Stimulated activated CD8-positive, alpha-beta memory T cell treated with anti-CD3 and anti-CD28 coated beads, Interleukin-12 subunit alpha, Interleukin-12 subunit beta, amount 100 ng/mL, for 24 hours (primary cell): ENCODE data around the gene MNX1.

Source experiments
- DNase-seq: peaks from one replicate; pipeline ENCODE4 v3.0.0-alpha.2; 2020; ENCODE audit errors: extremely low read depth

The MNX1 gene

DNA sequence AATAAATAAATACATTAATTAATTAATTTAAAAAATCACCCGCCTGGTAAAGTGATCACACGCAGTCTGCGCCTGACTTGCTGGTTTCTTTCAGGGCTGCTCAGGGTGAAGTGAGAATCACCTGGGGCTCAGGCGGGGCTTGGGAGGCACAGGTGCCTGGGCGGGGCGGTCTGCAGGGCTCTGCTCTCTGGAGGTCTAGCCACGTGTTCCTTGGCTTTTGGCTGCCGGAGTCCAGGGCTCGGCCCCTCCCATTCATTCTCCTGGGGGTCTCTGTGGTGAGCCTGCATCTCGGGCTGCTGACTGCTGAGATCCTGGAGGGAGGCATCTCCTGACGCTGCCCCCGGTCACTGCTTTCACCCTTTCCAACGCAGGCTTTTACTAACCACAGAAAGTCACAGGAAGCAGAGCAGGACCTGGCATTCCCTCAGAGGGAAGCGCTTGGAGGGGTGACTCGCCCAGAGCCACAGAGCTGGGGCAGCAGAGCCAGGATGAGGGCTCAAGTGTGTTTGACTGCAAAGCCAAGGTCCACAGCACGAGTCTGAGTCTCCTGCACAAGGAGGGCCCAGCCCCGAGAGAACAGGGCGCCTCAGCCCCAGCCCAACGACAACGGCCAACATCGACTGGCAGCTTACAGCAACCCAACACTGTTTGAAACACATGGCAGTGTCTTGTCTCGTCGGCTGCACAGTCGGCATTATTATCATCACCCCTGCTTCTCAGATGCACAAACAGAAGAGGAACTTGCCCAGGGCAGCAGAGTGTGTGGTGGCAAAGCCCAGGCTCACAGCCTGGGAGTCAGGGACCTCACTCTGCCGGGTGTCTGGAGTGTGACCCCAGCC lies 22.4 kb upstream of the MNX1 start:
- DNase-seq, result no peak

DNA sequence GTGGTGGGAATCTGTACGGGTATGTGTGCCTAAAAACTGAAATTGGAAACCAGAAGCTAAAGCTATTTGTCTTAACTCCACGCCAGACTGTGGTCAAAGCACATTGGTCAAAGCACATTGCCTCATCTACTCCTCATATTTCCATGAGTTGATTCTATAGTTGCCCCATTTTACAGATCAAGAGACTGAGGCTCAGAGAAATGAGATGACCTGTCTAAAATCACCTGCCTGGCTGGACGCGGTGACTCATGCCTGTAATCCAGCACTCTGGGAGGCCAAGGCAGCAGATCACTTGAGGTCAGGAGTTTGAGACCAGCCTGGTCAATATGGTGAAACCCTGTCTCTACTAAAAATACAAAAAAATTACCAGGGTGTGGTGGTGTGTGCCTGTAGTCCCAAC lies 21.7 kb upstream of the MNX1 start:
- DNase-seq, result no peak

DNA sequence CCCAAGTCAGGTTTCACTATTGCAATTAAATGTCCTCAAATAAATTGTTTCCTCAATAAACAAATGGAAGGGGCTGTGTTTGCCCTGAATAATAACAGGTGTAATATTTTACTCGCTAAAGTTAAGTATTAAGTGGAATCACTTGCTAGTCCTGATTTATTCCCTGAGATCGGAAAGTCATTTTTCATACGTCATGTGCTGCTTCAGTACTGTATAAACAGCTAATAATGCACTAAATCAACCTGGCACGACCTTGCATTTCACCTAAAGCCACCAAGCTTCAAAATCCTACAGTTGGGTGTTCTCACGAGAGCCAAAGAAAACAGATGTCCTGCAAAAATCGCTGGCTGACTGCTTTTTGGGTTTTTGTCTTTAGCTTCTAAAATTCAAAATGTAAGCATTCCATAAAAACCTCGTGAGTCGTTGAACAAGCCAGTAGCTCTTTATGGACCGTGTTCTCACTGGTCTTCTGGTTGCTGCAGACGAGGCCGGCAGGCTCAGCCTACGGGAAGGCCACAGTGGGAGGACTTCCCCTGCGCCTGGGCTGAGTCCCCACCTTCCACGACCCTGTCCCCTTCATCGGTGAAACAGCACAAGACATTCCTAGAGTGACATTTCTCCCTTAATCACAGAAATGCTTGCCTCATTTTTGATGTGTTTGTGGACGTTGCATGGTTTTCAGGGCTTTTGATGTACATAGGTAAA lies 17.9 kb upstream of the MNX1 start:
- DNase-seq, result no peak

DNA sequence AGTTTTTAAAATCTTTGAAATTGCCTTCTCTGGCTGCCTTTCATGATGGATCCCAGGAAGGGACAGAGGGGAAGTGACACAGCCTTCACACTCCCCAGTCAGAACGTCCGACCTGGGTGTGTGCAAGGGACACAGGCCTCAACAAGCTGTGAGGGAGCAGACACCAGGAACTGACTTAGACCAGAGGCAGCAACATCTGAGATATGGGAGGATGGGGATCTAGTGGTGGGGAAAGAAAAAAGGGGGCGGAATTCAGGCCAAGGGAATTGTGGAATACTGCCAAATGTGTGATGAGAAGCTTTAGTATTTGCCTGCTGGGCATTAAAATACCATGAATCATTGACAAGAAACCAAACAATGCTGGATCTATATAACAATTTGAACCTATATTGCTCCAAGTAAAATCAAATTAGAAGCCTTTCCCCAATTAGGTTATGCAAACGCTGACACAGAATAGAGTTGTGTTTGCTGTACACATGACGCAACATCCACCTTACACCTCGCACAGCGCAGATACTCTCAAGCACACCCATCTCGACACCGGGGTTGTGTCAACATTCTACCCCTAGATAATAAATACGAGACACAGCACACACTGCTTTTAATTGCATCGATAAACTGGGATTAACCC lies 17.2 kb upstream of the MNX1 start:
- no peak for DNase-seq

DNA sequence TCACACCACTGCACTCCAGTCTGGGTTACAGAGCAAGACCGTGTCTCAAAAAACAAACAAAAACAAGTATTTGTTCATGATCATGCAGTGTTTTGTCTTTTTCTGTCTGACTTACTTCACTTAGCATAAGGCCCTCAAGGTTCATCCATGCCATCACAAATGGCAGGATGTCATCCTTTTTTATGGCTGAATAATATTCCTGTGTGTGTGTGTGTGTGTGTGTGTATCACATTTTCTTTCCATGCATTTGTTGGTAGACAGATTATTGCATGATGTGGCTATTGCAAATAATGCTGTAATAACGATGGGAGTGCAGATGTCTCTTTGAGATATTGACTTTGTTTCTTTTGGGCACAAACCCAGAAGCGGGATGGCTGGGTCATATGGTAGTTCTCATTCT lies 14.3 kb upstream of the MNX1 start:
- no peak for DNase-seq

DNA sequence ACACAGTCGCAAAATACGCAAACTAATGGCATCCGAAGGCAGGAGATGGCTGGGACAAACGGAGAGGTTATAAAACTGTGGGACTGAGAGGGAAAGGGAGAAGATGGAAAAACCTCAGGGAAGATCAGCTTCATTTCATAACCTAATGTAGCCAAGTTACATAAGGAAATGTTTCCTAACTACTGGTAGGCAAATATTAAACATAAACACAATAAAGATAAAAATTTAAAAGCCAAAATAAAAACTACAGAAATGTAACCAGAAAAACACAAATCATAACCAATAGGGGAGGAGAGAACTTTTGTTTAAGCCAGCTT lies 13.1 kb upstream of the MNX1 start:
- no peak for DNase-seq

DNA sequence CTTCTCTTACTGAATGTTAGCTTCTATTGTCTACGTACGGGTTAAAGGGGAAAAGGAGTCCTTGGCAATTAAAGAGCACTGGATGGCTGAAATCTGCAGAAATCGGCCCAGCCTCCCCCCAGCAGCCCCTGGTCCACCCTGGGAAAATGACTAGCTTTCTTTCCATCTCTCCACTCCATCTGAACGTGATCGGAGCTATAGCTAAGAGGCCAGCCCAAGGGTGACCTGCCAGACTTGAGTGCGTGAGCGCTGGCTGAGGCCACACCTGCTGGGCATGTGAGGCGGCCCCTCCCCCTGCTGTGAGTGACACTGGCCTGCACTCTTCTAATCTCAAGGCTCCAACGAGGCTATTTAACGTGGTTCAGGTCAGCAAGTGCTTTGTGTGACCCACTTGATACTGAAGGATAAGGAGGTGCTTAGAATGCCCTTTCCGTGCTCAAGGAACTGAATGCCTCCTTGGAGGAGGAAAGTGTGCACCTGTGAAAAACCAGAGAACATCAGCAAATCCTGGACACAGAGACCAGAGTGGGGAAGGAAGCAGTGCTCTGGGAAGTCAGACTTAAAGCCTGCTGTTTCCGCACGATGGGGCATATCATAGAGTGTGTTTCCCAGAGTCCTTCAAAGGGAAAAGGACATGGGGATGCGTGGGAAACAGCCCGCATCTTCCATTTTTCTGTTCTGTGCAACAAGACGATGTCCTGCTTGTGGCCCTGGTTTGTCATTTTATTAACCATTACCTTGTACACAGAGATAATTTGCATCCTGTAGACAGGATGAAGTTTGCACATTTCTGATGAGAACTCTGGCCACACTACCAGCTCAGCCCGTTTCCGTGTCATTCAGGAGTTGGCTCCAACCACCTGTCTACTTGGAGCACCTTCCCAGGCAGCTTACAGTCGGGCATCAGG lies 12.5 kb upstream of the MNX1 start:
- no peak for DNase-seq

DNA sequence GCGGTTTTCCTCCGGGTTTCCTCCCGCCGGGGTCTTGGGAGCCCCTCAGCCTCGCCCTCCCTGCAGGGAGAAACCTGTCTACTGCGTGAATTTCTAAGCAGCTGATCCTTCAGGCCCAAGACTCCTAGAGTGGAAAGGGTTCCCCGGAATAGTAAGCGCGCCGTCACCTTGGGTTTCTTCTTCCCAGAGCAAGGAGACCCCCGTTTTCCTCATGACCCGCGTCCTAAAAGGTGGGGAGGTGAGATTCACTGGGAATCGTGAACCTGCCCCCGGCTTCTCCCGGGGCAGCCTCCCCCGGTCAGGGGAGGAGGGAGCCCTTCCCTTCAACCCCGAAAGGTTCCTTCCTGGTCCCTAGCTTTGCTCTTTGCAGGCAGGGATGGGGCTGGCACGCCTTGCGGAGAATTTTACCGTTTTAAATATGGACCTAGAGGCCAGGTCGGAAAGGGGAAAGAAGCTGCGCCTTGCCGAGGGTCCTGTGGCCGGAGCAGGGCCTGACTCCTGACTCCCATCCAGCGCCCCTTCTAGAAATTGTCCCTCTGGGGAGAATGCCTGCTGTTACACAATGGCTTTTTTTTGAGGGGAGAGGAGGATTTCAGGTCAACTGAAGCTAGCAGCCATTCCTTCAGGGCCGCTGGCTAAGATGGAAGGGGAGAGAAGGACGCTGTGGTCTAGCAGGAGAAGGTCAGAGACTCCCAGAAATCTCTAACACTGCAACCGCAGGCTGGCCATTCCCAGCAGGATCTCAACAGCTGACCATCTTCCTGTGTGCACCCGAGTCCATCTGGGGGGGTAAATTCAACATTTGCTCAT lies 11.6 kb upstream of the MNX1 start:
- DNase-seq, result no peak

DNA sequence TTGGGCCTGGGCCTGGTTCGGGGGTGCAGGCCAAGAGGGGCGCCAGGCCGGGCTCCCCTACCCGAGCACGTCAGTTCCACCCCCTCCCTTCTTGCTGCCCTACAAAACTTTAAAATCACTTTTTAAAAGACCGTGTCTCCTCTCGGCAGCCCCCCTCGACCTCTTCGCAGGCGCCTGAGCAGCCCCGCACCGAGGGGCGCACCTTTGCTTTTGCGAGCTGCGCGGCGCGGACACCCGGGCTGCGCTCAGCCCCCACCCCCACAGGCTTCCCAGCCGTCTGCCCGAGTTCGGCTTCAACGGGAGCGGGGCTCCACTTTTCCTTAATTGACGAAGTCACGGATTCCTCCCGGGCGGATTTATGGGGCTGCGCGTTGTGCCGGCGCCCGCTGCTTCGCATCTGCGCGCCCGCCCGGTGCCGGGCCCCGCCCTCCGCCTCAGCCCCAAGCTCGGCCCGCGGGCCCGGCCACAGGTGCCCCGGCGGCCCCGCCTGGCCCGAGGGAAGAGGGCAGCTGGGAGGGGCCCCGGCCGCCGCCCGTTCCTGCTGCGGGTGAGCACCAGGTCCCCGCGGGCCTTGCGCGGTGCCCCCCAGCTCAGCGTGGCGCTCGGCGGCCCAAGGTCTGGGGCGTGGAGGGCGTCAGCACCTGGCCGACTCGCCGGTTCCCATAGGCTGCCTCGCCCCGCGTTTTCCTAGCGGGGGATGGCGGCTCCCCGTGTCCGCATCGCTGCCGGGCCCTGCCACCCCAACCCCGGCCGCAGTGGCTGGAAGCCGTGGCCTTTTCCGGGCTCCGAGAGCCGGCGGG lies 10.8 kb upstream of the MNX1 start:
- DNase-seq, result no peak

DNA sequence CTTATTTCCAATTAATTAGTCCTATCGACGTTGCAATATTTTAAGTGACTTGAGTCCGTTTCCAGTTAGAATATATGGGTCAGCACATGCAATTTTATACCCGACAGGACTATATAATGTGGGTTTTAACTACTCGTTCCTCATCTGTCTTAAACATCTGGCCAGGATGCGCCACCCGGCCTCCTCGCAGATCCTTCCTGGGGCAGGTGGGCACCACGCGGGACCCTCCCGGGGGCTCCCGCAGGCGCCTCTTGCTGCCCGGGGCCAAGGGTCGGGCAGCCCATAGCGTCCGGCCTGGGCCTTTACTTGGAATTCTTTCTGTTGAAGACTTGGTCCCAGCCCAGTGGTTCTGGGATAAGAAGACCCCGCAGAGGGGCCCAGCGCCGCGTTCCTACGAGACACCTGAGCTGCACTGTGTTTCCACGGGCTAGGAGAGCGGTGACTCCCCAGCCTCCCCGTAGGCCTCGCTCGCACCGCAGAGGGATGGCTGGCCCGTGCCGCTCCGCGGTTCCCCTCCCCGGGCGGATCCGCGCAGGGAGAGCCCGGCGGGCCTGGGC lies 10.1 kb upstream of the MNX1 start:
- DNase-seq, result no peak

DNA sequence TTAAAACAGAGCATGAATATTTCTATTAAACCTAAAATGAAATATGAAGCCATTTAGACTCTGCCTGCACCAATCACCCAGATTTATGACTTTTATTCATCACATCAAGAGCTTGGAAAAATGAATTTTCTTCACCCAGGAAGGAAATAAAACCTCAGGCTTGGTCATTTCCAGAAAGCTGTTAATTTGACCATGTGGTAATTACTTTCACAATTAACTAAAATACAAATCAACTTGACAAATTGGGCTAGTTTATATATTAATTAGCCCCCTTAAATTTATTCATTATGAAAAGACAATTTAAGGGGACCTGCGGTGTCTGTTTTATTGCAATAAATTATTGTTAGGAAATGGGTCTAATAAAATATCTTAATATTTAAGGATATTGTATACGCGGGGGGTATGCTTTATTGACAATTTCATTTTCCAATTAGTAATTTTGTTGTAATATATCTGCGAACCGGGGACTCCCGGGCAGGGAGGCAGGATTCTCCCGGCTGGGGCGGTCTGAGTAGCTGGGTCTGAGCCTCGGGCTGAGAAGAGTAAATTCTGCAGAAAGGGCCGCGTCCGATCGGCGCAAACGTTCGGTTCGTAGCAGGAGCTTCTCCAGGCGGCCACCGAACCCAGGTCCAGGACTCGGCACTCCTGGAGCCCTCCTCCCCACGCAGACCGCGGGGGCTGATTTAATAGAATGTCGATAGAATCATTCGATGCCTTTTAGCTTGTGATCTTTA lies 9.4 kb upstream of the MNX1 start:
- DNase-seq, result no peak

DNA sequence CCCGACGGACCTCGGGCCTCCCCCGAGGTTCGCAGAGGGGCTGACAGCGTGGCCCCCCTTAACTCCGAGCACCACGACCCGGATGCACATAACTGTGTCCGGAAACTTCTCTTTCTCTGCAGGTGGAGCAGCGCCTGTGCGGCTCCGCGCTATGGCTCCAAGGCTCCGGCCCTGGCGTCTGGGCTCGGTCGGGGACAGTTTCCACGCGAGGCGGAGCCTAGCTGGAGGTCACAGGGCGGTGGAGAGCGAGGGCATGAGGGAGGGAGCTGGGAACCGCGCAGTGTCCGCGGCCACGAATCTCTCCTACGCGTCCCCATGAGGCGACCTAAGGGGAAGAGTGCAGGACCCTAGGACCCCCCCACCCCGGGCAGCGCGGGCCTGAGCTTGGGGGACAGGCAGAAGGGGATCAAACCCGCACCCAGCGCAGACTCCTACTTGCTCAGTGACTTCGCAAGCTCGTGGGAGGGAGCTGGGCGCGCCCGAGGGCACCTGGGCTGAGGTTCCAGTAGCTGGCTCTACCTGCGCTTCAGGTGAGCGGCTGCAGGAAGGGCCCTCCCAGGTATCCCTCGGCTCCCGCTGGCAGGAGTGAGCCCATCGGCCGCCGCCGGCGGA lies 8.6 kb upstream of the MNX1 start:
- DNase-seq, result no peak

DNA sequence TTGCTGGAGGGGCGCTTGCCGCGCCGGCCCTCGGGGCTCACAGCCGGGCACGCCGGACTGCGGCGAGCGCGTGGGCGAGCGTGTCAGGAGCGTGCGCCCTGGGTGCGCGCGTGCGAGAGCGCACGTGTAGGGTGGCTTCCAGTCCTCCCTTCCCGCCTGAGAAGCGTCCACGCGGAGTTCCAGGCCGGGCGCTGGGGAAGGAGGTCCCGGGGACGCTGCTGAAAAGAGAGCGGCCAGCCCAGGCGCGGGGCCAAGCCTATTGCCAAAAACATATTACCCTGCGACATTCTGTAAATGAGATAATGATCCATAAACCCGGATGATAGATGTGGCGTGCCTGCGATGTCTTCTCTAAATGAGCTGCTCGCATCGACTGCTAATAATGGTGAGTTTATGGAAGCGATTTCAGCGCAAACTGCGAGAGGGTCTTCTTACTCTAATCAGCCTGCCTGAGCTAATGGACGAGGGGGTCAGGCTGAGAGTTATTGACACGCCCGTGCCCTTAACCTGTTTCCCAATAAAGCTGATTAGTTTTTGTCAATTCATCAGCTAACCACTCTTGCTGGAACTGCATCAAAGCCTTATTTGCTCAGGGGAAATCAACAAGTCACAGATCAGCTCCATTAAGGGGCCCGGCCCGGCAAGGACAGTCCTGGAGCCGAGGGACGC lies 8.0 kb upstream of the MNX1 start:
- DNase-seq, result no peak

DNA sequence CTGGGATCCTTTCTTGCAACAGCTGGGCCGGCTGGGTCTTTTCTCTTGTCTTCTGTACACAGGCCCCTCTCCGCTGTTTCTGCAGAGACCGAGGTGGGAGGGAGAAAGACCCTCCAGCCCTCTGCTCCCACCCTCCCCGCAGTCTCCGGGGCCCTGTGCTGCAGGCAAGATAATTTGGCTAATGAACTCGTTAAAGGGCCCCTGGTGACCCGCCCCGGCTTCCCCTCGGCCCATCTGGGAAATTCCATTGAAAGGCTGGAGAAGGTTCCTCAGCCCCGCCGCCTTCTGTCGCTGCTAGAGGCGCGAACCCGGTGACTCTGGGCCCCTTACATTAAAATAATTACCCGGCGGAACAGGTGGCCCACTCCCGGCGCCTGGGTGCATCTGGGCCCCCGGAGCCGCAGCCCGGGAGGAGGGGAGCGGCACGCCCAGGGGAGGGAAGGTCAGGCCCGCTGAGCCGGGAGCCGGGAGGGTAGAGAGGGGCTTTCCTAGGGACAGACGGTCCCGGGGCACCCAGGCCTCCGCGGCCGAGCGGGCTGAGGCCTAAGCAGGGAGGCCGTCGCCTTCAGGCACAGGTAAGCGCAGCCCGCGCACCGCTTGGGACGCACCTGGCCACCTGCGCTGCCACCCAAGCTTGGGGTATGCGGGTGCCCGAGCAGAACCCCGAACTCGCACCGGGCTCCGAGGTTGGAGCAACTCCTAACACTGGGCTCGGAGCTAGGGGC lies 7.3 kb upstream of the MNX1 start:
- no peak for DNase-seq

DNA sequence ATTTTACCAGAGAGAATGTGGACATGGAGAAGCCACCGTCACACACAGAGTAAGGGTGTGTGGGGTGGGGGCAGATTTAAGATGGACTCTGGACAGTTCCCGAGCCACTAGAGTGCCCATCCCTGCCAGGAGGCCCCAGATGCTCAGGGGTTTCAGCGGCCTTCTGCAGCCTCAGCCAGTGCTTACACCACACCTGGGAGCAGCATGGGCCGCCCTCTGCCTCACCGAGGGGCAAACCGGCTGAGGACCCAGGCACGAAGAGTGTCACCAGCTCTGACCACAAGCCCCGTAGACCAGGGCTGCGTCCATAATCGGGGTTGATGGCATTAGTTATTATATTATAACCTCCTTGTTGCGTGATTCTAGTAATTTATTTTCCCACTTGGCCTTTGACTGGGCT lies 6.7 kb upstream of the MNX1 start:
- DNase-seq, result no peak

DNA sequence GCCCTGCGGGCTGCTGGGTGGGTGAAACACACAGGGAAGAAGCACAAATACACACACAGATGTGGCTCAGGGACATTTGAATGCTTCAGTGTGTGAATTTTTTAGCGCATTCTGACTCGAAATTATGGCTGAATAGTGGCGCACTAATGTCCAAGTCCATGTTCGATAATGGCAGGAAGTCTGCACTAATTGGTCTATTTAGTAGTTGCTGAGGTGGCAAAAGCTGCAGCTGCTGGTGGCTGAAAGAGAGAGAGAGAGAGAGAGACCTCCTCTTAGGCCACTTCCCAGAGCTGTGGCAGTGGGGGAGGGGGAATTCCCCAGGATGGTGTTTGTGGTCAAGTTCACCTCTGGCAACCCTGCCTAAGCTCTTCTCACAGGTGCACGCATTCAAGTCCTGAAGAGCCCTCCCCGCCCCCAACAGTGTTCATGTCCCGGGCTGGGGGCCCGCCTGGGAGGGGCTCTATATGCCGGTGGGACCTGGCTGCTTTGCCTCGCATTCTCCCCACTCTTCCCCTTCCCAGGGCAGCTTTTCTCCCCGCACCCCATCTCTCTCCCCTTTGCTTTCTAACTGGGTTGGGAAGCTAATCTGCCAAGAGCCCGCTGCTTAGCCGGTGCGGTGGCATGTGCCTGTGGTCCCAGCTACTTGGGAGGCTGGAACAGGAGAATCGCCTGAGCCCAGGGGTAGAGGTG lies 6.0 kb upstream of the MNX1 start:
- DNase-seq, result no peak

DNA sequence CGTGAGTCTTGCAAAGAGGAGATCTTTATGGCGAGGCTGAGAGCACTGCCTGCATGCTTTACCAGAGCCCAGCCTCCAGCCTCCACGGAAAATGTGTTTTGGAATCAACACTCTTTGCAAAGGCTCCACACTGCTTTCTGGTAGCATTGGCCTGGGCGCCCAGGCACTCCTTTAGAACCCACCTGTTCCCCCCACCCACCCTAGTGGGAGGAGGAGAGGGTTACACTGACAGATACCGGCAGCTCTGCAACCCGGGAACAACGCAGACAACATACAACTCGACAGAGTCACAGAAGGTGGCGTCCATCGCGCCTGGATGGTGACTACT lies 5.5 kb upstream of the MNX1 start:
- DNase-seq, result no peak
